PC-3 (cell line): Measurements from ENCODE around the gene SLC19A1. TPM values are rescaled to one million over a fixed set of nuclear protein-coding genes. Genes with fewer than 3 reads are reported as not detected.

ENCODE experiments used
- ATAC-seq: fragments of 200-7000 bp; cut with Tn5 transposase; 2 replicates; pipeline ENCODE4 v1.9.1; 2020; ENCODE audit warnings: mild to moderate bottlenecking, moderate library complexity
- BruUV-seq: library from RNA; stranded (reverse); fragments of 400-500 nt; replicated peaks from 2 replicates; lab custom pipeline; 2021; lab: Mats Ljungman, UMichigan
- CTCF ChIA-PET: fragments of 300-600 bp; sonication (Branson Sonifier 250); formaldehyde crosslinking; loops from one replicate; lab custom pipeline; 2022; ENCODE audit warnings: antibody characterized with exemption; lab: Charles Lee
- POLR2A ChIA-PET: fragments of 300-600 bp; sonication (Branson Sonifier 250); formaldehyde crosslinking; loops from one replicate; lab custom pipeline; 2022; ENCODE audit warnings: antibody characterized with exemption; ENCODE audit not compliant: unreplicated experiment; lab: Charles Lee
- DNase-seq: peaks from one replicate; pipeline ENCODE4 v3.0.0-alpha.2; 2015
- H2AFZ ChIP-seq: fragments of 300-600 bp; sonication (generic); 2 replicates; pipeline ENCODE4 v1.6.0; 2016; ENCODE audit warnings: antibody characterized with exemption, low read length
- H3F3A ChIP-seq: fragments of 300-600 bp; sonication (generic); one replicate; pipeline ENCODE4 v1.6.0; 2017; ENCODE audit warnings: antibody characterized with exemption, low read length, control low read depth, mild to moderate bottlenecking; ENCODE audit not compliant: unreplicated experiment
- H3K27ac ChIP-seq: fragments of 300-600 bp; sonication (generic); 2 replicates; pipeline ENCODE4 v1.5.1; 2016; ENCODE audit warnings: mild to moderate bottlenecking, low read length
- H3K27me3 ChIP-seq: fragments of 300-600 bp; sonication (generic); 2 replicates; pipeline ENCODE4 v1.6.1; 2016; ENCODE audit warnings: low read length, mixed read lengths
- H3K36me3 ChIP-seq: fragments of 300-600 bp; sonication (generic); 2 replicates; pipeline ENCODE4 v1.6.1; 2016; ENCODE audit warnings: low read depth, mixed run types, low read length, mixed read lengths
- H3K4me1 ChIP-seq: fragments of 300-600 bp; sonication (generic); 2 replicates; pipeline ENCODE4 v1.5.1; 2016; ENCODE audit warnings: low read length; ENCODE audit not compliant: insufficient read depth
- H3K4me2 ChIP-seq: fragments of 300-600 bp; sonication (generic); 2 replicates; pipeline ENCODE4 v1.6.0; 2016; ENCODE audit warnings: low read length
- H3K4me3 ChIP-seq: fragments of 300-600 bp; sonication (generic); 2 replicates; pipeline ENCODE4 v1.5.1; 2016; ENCODE audit warnings: mild to moderate bottlenecking, low read length, mixed read lengths
- H3K79me2 ChIP-seq: fragments of 300-600 bp; sonication (generic); 2 replicates; pipeline ENCODE4 v1.6.1; 2017; ENCODE audit warnings: low read length, mixed read lengths
- H3K9ac ChIP-seq: fragments of 300-600 bp; sonication (generic); 2 replicates; pipeline ENCODE4 v1.6.0; 2016; ENCODE audit warnings: mild to moderate bottlenecking, low read length
- H3K9me2 ChIP-seq: fragments of 300-600 bp; sonication (generic); replicated peaks from 2 replicates; pipeline ENCODE4 v1.6.1; 2016; ENCODE audit warnings: mixed run types, low read length, mixed read lengths
- H3K9me3 ChIP-seq: fragments of 300-600 bp; sonication (generic); 2 replicates; pipeline ENCODE4 v1.6.1; 2016; ENCODE audit warnings: low read length, mixed read lengths
- H4K20me1 ChIP-seq: fragments of 300-600 bp; sonication (generic); 2 replicates; pipeline ENCODE4 v1.6.1; 2016; ENCODE audit warnings: low read length, mixed read lengths
- EZH2 ChIP-seq: fragments of 300-600 bp; sonication (generic); IDR thresholded peaks from one replicate; pipeline ENCODE4 v1.6.1; 2017; ENCODE audit warnings: antibody characterized with exemption, mild to moderate bottlenecking, low read length; ENCODE audit not compliant: unreplicated experiment
- EZH2phosphoT487 ChIP-seq: fragments of 300-600 bp; sonication (generic); IDR thresholded peaks from 2 replicates; pipeline ENCODE4 v1.6.1; 2018; ENCODE audit warnings: mild to moderate bottlenecking, antibody characterized with exemption, low read length, borderline replicate concordance
- intact Hi-C: fragments of 100-400 bp; cut with micrococcal nuclease; formaldehyde crosslinking; loops from 2 replicates; pipeline ENCODE4 v1.9.0; 2023
- total RNA-seq: library from RNA; depleted of rRNA; stranded (reverse); fragments of >200 nt; gene quantifications from 2 replicates; pipeline ENCODE4 v1.2.3, GENCODE V29; 2014
- TF ChIP-seq, protein P1 (sequence below): fragments of 300-600 bp; sonication (generic); conservative IDR thresholded peaks from 2 replicates; pipeline ENCODE4 v1.5.1; 2017; ENCODE audit warnings: antibody characterized with exemption, low read depth, mild to moderate bottlenecking, low read length

Gene SLC19A1
- total RNA-seq, 1 experiment from 2014 or later, result 54.2 TPM

DNA sequence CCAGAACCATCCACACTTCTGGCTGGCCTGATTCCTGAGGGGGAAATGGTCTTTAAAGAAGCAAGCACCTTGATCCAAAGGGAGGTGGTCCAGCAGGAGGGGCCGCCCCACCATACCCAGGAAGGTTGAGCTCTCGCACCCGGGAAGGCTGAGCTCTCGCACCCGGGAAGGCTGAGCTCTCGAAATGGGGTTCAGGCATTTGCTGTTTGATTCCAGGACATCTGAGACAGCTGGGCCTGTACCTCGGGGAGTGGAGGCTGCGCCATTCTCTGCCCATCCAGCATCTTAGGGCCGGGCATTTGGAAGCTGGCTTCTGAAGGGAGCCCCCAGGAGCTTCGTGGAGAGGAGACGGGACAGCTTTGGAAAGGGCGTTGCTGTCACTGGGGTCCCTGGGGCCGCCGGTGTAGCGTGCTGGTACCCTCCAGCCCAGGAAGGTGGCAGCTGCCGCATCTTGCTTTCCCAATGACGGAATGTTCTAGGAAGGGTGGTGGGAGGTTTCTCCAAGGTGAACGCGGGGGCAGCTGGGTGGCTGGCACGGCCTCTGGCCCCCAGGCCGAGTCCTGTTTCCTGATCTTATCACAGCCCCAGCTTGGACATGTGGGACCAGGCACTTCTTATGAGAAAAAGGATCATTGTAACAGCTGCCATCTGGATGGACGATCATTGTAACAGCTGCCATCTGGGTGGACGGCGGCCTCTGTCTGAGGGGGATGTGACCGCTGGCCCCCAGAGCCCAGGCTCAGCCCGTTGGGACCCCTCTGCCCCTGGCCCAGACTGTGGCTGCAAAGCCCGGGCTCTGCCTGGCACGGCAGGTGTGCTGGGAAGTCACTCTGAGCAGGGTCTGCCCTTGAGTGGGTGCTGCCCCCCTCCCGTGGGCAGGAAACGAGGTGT is 75.7 kb downstream of the SLC19A1 start:
- Histone ChIP-seq H3K4me2 (0 out of 2 replicates have a peak overlapping the region, but pooled peaks have one; percentile 5), H3K27me3 (no peaks in the 10 kb centered on the region), H3K4me1 (peaks cover 21% of the 10 kb centered on the region), H3K79me2 (no peaks in the 10 kb centered on the region), H3K36me3 (no peaks in the 10 kb centered on the region), H2AFZ (no peak overlapping the region), H4K20me1 (no peaks in the 10 kb centered on the region), H3K9me2 (no peaks in the 10 kb centered on the region), H3K27ac (no peak overlapping the region), H3K9me3 (no peaks in the 10 kb centered on the region), H3K4me3 (no peak overlapping the region), H3F3A (no peaks in the 10 kb centered on the region), H3K9ac (no peak overlapping the region)
- ChIA-PET POLR2A (no interaction called here), CTCF (no interaction called here)
- intact Hi-C loops, result no loop called here
- TF ChIP-seq EZH2phosphoT487 (no peak), EZH2 (no peak)
- TF ChIP-seq, protein P1, sequence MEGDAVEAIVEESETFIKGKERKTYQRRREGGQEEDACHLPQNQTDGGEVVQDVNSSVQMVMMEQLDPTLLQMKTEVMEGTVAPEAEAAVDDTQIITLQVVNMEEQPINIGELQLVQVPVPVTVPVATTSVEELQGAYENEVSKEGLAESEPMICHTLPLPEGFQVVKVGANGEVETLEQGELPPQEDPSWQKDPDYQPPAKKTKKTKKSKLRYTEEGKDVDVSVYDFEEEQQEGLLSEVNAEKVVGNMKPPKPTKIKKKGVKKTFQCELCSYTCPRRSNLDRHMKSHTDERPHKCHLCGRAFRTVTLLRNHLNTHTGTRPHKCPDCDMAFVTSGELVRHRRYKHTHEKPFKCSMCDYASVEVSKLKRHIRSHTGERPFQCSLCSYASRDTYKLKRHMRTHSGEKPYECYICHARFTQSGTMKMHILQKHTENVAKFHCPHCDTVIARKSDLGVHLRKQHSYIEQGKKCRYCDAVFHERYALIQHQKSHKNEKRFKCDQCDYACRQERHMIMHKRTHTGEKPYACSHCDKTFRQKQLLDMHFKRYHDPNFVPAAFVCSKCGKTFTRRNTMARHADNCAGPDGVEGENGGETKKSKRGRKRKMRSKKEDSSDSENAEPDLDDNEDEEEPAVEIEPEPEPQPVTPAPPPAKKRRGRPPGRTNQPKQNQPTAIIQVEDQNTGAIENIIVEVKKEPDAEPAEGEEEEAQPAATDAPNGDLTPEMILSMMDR, result no peak
- no peak for DNase-seq
- no TSS peak for BruUV-seq
- ATAC-seq, result no peak

DNA sequence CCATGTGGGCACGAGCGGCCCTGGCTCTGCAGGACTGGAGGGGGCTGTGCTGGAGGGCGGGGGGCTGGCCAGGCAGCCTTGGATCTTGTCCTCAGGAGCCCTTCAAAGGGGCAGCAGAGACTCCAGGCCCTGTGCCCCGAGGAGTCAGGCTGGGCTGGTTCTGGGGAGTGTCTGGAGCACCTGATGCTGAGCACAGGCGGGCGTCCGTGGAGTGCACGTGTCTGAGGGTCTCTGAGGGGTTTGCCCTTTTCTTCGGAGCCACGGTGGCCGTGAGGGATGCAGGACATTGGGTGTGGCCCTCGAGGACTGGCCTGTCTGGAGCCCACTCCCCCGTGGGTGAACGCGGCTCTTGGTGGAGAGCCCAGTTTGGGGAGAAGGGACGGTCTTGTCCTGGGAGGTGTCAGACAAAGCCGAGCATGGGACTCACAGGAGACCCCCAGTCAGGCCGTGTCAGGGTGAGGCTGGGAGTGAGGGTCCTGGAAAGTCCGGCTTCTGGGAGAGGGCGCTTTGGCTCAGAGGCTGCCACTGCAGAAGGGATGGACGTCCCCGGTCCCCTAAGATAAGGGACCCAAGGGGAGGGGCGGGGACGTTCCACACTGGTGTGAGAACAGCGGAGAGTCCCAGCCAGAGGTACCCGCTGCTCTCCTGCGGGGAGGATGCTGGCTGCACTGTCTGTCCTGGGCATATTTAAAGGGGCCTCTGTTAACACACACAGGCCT is 76.5 kb downstream of the SLC19A1 start:
- H3K9me2 ChIP-seq, result no peaks in the 10 kb centered on the region
- H3K79me2 ChIP-seq, result no peaks in the 10 kb centered on the region
- DNase-seq (no peak), ATAC-seq (no peak)
- H3K4me3 ChIP-seq, result no peak overlapping the region
- TF ChIP-seq EZH2 (no peak), EZH2phosphoT487 (no peak)
- TF ChIP-seq, protein P1, result no peak
- H3K4me1 ChIP-seq, result peaks cover 17% of the 10 kb centered on the region
- H3K9ac ChIP-seq, result no peak overlapping the region
- 0 out of 2 replicates have a peak, but pooled peaks cover 5% of the 10 kb centered on the region for H3K36me3 ChIP-seq
- no peak overlapping the region for H2AFZ ChIP-seq
- H3F3A ChIP-seq, result no peaks in the 10 kb centered on the region
- ChIA-PET POLR2A (no interaction called here), CTCF (no interaction called here)
- no peak overlapping the region for H3K27ac ChIP-seq
- no peaks in the 10 kb centered on the region for H3K27me3 ChIP-seq
- no peak overlapping the region for H3K4me2 ChIP-seq
- H4K20me1 ChIP-seq, result no peaks in the 10 kb centered on the region
- no TSS peak for BruUV-seq
- intact Hi-C loops, result no loop called here
- no peaks in the 10 kb centered on the region for H3K9me3 ChIP-seq
